ENCODE results near the gene RPL36A. TPM values are rescaled to one million over a fixed set of nuclear protein-coding genes. Genes with fewer than 3 reads are reported as not detected.

RPL36A gene
- total RNA-seq, 4 donors from 2014 or later, result 706 to 2,007 (median 1,553) TPM

GRCh38 chrX:101383679-101384205 lies 7.1 kb upstream of the RPL36A start:
- Histone ChIP-seq H3K27me3 (no peaks in the 10 kb centered on the region), H3K36me3 (no peaks in the 10 kb centered on the region), H3K4me1 (no peaks in the 10 kb centered on the region), H3K4me3 (no peak overlapping the region), H3K27ac (no peak overlapping the region), H3K9me3 (no peaks in the 10 kb centered on the region)
- no peak for DNase-seq
- intact Hi-C loops (cut with DNase I), result no loop called here
- 52 to 75% methylated on average over 2 to 4 of the region's 4 CpGs for WGBS, 2 donors
- TF ChIP-seq, protein P1, sequence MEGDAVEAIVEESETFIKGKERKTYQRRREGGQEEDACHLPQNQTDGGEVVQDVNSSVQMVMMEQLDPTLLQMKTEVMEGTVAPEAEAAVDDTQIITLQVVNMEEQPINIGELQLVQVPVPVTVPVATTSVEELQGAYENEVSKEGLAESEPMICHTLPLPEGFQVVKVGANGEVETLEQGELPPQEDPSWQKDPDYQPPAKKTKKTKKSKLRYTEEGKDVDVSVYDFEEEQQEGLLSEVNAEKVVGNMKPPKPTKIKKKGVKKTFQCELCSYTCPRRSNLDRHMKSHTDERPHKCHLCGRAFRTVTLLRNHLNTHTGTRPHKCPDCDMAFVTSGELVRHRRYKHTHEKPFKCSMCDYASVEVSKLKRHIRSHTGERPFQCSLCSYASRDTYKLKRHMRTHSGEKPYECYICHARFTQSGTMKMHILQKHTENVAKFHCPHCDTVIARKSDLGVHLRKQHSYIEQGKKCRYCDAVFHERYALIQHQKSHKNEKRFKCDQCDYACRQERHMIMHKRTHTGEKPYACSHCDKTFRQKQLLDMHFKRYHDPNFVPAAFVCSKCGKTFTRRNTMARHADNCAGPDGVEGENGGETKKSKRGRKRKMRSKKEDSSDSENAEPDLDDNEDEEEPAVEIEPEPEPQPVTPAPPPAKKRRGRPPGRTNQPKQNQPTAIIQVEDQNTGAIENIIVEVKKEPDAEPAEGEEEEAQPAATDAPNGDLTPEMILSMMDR (IDR thresholded peaks at IDR 0.05), result no peak
- TF ChIP-seq POLR2A (IDR thresholded peaks at IDR 0.05), result no peak

GRCh38 chrX:101385026-101385684 lies 5.7 kb upstream of the RPL36A start:
- Histone ChIP-seq H3K9me3 (no peaks in the 10 kb centered on the region), H3K27ac (no peak overlapping the region), H3K4me1 (no peaks in the 10 kb centered on the region), H3K36me3 (no peaks in the 10 kb centered on the region), H3K4me3 (peak overlapping the region in 1 of 4 donors; percentile 32), H3K27me3 (no peaks in the 10 kb centered on the region)
- 74% methylated on average over 6 to 7 of the region's 7 CpGs for WGBS, 2 donors
- TF ChIP-seq, protein P1 (IDR thresholded peaks at IDR 0.05), result no peak
- no peak for TF ChIP-seq POLR2A (IDR thresholded peaks at IDR 0.05)
- no peak for DNase-seq
- intact Hi-C loops (cut with DNase I), result no loop called here

DNA sequence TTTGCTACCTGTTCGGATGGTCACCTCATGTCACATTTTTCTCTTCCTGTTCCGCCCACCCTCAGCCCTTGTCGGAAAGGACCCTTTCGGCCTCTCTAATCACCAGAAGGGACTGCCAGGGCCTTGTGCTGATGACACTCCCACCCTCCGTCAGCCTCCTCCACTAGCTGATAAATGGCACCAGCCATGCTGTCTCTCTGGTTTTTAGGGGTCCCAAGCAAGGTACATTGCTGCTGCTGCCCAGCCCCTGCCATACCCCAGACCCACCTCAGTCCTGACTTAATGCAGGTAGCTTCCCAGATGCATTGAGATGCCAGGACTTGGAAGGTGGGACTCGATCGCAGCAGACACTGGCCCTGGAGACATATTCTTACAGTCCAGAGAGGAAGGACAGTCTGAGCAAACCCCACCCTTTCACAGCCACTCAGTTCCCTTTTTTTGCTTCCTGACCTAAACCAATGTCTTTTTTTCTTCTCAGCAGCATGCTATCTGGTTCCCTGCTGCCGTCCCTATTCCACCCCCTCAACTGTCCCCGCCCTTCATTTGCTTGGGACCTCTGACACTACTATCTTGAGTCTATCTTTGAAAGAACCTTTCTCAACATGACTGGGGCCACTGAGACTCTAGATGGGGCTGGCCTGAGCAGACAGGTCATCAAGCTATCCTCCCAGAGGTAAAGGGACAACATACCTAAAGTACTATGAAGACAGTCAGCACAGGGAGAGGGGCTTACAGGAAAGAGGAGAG lies 4.8 kb upstream of the RPL36A start, which contains the start of gene BTK:
BTK (minus strand) TSS at position 397 of the 747 bp plus-strand sequence. CDS start 10,907 bp downstream, outside the sequence.
- WGBS, 2 donors, result 64 to 74% methylated on average over 6 to 9 of the region's 9 CpGs
- H3K9me3 ChIP-seq, result no peaks in the 10 kb centered on the region
- peak within 1 kb of the TSS in 1 of 4 donors; percentile 32 for H3K4me3 ChIP-seq
- H3K4me1 ChIP-seq, result no peaks in the 10 kb centered on the region
- peak within 1 kb of the TSS in 1 of 4 donors; percentile 2 for H3K27ac ChIP-seq
- no peak for DNase-seq
- H3K36me3 ChIP-seq, result no peaks in the 10 kb centered on the region
- no peaks in the 10 kb centered on the region for H3K27me3 ChIP-seq
- TF ChIP-seq POLR2A (IDR thresholded peaks at IDR 0.05), result peak in 1 of 4 donors; percentile 22
- TF ChIP-seq, protein P1 (IDR thresholded peaks at IDR 0.05), result no peak
- intact Hi-C loops (cut with DNase I), result no loop called here

DNA sequence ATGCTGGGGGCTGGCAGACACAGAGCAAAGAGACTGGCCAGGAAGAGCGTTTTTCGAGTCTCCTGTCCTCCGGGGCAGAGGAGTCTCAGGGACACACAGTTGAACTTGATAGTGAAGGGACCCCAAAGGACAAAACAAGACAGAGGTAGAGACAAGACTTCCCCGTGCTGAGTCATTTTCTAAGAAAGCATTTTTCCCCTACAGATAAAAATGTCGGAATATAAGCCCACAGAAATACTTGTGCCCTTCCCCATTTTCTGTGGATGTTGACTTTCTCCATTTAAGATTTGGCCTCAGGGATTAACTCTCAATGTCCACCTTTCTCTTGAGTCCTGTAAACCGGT lies 4.3 kb upstream of the RPL36A start:
- no peak overlapping the region for H3K4me3 ChIP-seq
- H3K27ac ChIP-seq, result peak overlapping the region in 1 of 4 donors; percentile 2
- intact Hi-C loops (cut with DNase I), result no loop called here
- H3K9me3 ChIP-seq, result no peaks in the 10 kb centered on the region
- peaks cover 0 to under 1% (median 0%) of the 10 kb centered on the region in 3 donors for H3K4me1 ChIP-seq
- no peak for DNase-seq
- TF ChIP-seq, protein P1 (IDR thresholded peaks at IDR 0.05), result no peak
- TF ChIP-seq POLR2A (IDR thresholded peaks at IDR 0.05), result no peak
- H3K27me3 ChIP-seq, result no peaks in the 10 kb centered on the region
- 55 to 71% methylated on average over 6 of the region's 6 CpGs for WGBS, 2 donors
- no peaks in the 10 kb centered on the region for H3K36me3 ChIP-seq

DNA sequence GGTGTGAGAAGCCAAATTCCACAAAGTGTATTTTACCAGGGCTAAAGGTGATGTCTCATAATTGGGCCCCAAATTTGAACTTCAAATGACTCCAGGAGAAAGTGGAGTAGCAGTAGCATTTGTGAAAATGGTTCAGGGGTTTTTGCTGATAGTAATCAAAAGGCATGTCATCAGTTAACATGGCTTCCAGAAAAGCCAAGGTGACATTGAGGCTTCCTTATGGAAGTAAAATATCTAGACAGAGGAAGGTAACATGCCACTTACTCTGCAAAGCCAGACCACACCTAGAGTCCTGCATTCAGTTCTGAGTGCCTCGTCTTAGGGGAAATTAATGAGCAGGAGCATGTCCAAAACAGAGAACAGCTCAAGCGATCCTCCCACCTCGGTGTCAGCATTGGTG lies 2.2 kb upstream of the RPL36A start:
- H3K36me3 ChIP-seq, result peaks cover 0 to 11% (median 0%) of the 10 kb centered on the region in 3 donors
- no peak for TF ChIP-seq POLR2A (IDR thresholded peaks at IDR 0.05)
- TF ChIP-seq, protein P1 (IDR thresholded peaks at IDR 0.05), result no peak
- no peaks in the 10 kb centered on the region for H3K27me3 ChIP-seq

More for the DNA sequence above, 2.2 kb upstream of the RPL36A start:
- peaks cover 0 to 14% (median 7%) of the 10 kb centered on the region in 3 donors for H3K4me1 ChIP-seq
- intact Hi-C loops (cut with DNase I), result no loop called here
- DNase-seq, result no peak
- H3K4me3 ChIP-seq, result no peak overlapping the region
- no peaks in the 10 kb centered on the region for H3K9me3 ChIP-seq
- 70 to 86% methylated on average over 2 to 3 of the region's 3 CpGs for WGBS, 2 donors
- H3K27ac ChIP-seq, result no peak overlapping the region

Data from esophagus squamous epithelium (tissue), 5 donors.